ENCODE results near the gene WDFY1.

DNA sequence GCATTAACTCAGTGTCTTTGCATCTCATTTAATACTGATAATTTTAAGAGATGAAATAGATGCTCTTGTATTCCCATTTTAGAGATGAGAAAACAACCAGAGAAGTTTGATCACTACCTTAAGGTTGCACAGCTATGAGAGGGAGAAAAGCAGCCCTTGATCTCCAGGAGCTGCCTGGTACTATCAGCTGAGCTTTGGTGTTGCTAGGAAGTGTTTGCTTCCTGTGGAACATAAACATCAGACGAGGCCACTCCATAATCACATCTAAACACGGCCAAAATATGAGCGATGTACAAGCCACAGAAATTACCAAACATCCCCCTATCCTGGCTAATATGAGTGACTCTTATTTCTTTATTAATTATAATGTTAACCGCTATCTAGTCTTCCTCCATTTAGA, 620 bp upstream of the WDFY1 start:
- no peak for TF ChIP-seq MED1 (CRISPR knock-in tag; IDR thresholded peaks at IDR 0.05; ENCODE audit: borderline replicate concordance)
- no peak for TF ChIP-seq NR2C2 (CRISPR knock-in tag; IDR thresholded peaks at IDR 0.05)
- TF ChIP-seq NR2C2 (tag; IDR thresholded peaks at IDR 0.05): no peak
- no peak for TF ChIP-seq MAZ (CRISPR knock-in tag; conservative IDR thresholded peaks at IDR 0.05 in 1 of 2, IDR thresholded peaks at IDR 0.05 in 1 of 2)
- TF ChIP-seq POLR2A (conservative IDR thresholded peaks at IDR 0.05): no peak
- no peak for TF ChIP-seq ELF1 (tag; IDR thresholded peaks at IDR 0.05)
- no peak for TF ChIP-seq HDAC8 (tag; IDR thresholded peaks at IDR 0.05)
- TF ChIP-seq, protein P1, sequence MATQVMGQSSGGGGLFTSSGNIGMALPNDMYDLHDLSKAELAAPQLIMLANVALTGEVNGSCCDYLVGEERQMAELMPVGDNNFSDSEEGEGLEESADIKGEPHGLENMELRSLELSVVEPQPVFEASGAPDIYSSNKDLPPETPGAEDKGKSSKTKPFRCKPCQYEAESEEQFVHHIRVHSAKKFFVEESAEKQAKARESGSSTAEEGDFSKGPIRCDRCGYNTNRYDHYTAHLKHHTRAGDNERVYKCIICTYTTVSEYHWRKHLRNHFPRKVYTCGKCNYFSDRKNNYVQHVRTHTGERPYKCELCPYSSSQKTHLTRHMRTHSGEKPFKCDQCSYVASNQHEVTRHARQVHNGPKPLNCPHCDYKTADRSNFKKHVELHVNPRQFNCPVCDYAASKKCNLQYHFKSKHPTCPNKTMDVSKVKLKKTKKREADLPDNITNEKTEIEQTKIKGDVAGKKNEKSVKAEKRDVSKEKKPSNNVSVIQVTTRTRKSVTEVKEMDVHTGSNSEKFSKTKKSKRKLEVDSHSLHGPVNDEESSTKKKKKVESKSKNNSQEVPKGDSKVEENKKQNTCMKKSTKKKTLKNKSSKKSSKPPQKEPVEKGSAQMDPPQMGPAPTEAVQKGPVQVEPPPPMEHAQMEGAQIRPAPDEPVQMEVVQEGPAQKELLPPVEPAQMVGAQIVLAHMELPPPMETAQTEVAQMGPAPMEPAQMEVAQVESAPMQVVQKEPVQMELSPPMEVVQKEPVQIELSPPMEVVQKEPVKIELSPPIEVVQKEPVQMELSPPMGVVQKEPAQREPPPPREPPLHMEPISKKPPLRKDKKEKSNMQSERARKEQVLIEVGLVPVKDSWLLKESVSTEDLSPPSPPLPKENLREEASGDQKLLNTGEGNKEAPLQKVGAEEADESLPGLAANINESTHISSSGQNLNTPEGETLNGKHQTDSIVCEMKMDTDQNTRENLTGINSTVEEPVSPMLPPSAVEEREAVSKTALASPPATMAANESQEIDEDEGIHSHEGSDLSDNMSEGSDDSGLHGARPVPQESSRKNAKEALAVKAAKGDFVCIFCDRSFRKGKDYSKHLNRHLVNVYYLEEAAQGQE (IDR thresholded peaks at IDR 0.05; ENCODE audit: borderline replicate concordance): no peak
- TF ChIP-seq, protein P1 (CRISPR knock-in tag; IDR thresholded peaks at IDR 0.05; ENCODE audit: low read depth): no peak
- no peak for TF ChIP-seq ZBTB8A (IDR thresholded peaks at IDR 0.05; ENCODE audit: partially characterized antibody)
- no peak for TF ChIP-seq ATF3 (IDR thresholded peaks at IDR 0.05)
- no peak for TF ChIP-seq ATF3 (CRISPR knock-in tag; conservative IDR thresholded peaks at IDR 0.05)
- TF ChIP-seq, protein P2, sequence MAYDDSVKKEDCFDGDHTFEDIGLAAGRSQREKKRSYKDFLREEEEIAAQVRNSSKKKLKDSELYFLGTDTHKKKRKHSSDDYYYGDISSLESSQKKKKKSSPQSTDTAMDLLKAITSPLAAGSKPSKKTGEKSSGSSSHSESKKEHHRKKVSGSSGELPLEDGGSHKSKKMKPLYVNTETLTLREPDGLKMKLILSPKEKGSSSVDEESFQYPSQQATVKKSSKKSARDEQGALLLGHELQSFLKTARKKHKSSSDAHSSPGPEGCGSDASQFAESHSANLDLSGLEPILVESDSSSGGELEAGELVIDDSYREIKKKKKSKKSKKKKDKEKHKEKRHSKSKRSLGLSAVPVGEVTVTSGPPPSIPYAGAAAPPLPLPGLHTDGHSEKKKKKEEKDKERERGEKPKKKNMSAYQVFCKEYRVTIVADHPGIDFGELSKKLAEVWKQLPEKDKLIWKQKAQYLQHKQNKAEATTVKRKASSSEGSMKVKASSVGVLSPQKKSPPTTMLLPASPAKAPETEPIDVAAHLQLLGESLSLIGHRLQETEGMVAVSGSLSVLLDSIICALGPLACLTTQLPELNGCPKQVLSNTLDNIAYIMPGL (CRISPR knock-in tag; IDR thresholded peaks at IDR 0.05): no peak
- no peak for TF ChIP-seq ZNF512 (tag; IDR thresholded peaks at IDR 0.05)
- TF ChIP-seq SMARCC2 (IDR thresholded peaks at IDR 0.05; ENCODE audit: low read depth): no peak

Measured in K562 (cell line).